ENCODE measurements around the gene PFDN4.

DNA sequence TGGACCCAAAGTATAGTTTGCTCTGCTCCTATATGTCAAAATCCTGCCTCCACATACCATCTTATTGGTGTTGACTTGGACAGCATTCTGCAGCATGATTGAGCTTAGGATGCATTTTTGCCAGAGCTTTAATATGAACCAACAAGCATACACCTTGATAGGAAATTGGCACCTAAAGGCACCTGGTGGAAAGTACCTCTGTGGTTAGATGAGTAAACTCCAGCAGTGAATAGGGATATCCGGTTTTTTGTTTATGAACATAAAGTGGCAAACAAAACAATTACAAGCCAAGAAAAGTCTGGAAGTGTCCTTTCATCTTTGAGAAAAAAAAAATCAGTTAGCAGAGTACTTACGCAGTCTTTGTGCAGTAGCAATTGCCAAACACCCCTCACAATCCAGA lies 27.9 kb upstream of the PFDN4 start:
- TF ChIP-seq POLR2A (IDR thresholded peaks at IDR 0.05), result no peak
- TF ChIP-seq, protein P1, sequence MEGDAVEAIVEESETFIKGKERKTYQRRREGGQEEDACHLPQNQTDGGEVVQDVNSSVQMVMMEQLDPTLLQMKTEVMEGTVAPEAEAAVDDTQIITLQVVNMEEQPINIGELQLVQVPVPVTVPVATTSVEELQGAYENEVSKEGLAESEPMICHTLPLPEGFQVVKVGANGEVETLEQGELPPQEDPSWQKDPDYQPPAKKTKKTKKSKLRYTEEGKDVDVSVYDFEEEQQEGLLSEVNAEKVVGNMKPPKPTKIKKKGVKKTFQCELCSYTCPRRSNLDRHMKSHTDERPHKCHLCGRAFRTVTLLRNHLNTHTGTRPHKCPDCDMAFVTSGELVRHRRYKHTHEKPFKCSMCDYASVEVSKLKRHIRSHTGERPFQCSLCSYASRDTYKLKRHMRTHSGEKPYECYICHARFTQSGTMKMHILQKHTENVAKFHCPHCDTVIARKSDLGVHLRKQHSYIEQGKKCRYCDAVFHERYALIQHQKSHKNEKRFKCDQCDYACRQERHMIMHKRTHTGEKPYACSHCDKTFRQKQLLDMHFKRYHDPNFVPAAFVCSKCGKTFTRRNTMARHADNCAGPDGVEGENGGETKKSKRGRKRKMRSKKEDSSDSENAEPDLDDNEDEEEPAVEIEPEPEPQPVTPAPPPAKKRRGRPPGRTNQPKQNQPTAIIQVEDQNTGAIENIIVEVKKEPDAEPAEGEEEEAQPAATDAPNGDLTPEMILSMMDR (IDR thresholded peaks at IDR 0.05), result no peak
